ENCODE data around the gene RUNX2. TPM values are rescaled to one million over a fixed set of nuclear protein-coding genes. Genes with fewer than 3 reads are reported as not detected.

RUNX2 gene
- total RNA-seq, 1 donor from 2014 or later = 3.7 TPM

GRCh38 chr6:45423111-45423823 lies 95.1 kb downstream of the RUNX2 start:
- peak; percentile 63 for DNase-seq
- H3K9me3 ChIP-seq = no peaks in the 10 kb centered on the region
- H3K27me3 ChIP-seq (ENCODE audit: low read depth) = peaks cover 41% of the 10 kb centered on the region
- peak; percentile 27 to 53 for ATAC-seq
- H3K27ac ChIP-seq = peak overlapping the region; percentile 78
- TF ChIP-seq CTCF (IDR thresholded peaks at IDR 0.05) = no peak
- no peaks in the 10 kb centered on the region for H3K36me3 ChIP-seq
- peaks cover 39% of the 10 kb centered on the region for H3K4me1 ChIP-seq
- H3K4me3 ChIP-seq = peak overlapping the region; percentile 60
- intact Hi-C loops (cut with DNase I) = loop anchor here (10.0 kb wide), 1 partner anchor 292 kb away; no protein-coding TSS in a partner anchor

- H3K27ac ChIP-seq = peak overlapping the region; percentile 78
- ATAC-seq (peak; percentile 31 to 36), DNase-seq (peak; percentile 70)
- peak overlapping the region; percentile 60 for H3K4me3 ChIP-seq
- no peaks in the 10 kb centered on the region for H3K36me3 ChIP-seq
- peaks cover 39% of the 10 kb centered on the region for H3K4me1 ChIP-seq
- no peaks in the 10 kb centered on the region for H3K9me3 ChIP-seq
- intact Hi-C loops (cut with DNase I) = loop anchor here (10.0 kb wide), 1 partner anchor 291 kb away; no protein-coding TSS in a partner anchor
- peaks cover 38% of the 10 kb centered on the region for H3K27me3 ChIP-seq (ENCODE audit: low read depth)
- no peak for TF ChIP-seq CTCF (IDR thresholded peaks at IDR 0.05)
These were observed 95.8 kb downstream of the RUNX2 start for GRCh38 chr6:45423824-45424450.

- no peaks in the 10 kb centered on the region for H3K36me3 ChIP-seq
- no peak for DNase-seq
- H3K9me3 ChIP-seq = no peaks in the 10 kb centered on the region
- TF ChIP-seq CTCF (IDR thresholded peaks at IDR 0.05) = no peak
- intact Hi-C loops (cut with DNase I) = loop anchor here (10.0 kb wide), 1 partner anchor 290 kb away; no protein-coding TSS in a partner anchor
- peak overlapping the region; percentile 78 for H3K27ac ChIP-seq
- H3K4me3 ChIP-seq = peak overlapping the region; percentile 60
- peaks cover 33% of the 10 kb centered on the region for H3K27me3 ChIP-seq (ENCODE audit: low read depth)
- peaks cover 36% of the 10 kb centered on the region for H3K4me1 ChIP-seq
- no peak for ATAC-seq
These were observed 96.3 kb downstream of the RUNX2 start for GRCh38 chr6:45424451-45424861.

GRCh38 chr6:45426251-45426650 lies 98.1 kb downstream of the RUNX2 start:
- H3K36me3 ChIP-seq = no peaks in the 10 kb centered on the region
- TF ChIP-seq CTCF (IDR thresholded peaks at IDR 0.05) = no peak
- intact Hi-C loops (cut with DNase I) = loop anchor here (10.0 kb wide), 1 partner anchor 289 kb away; no protein-coding TSS in a partner anchor
- DNase-seq (no peak), ATAC-seq (no peak)
- H3K27ac ChIP-seq = no peak overlapping the region
- no peaks in the 10 kb centered on the region for H3K9me3 ChIP-seq
- H3K4me3 ChIP-seq = no peak overlapping the region
- peaks cover 18% of the 10 kb centered on the region for H3K4me1 ChIP-seq
- H3K27me3 ChIP-seq (ENCODE audit: low read depth) = peaks cover 16% of the 10 kb centered on the region

GRCh38 chr6:45427726-45428125 lies 99.6 kb downstream of the RUNX2 start:
- Histone ChIP-seq H3K9me3 (no peaks in the 10 kb centered on the region), H3K27me3 (ENCODE audit: low read depth) (peaks cover 15% of the 10 kb centered on the region), H3K27ac (no peak overlapping the region), H3K4me3 (no peak overlapping the region), H3K36me3 (no peaks in the 10 kb centered on the region), H3K4me1 (peaks cover 13% of the 10 kb centered on the region)
- TF ChIP-seq CTCF (IDR thresholded peaks at IDR 0.05) = no peak
- intact Hi-C loops (cut with DNase I) = loop anchor here (10.0 kb wide), 1 partner anchor 287 kb away; no protein-coding TSS in a partner anchor
- ATAC-seq (no peak), DNase-seq (no peak)

All from lower lobe of right lung (tissue), 2 donors.